Measurements from ENCODE around the gene ABI3BP. TPM values are rescaled to one million over a fixed set of nuclear protein-coding genes. Genes with fewer than 3 reads are reported as not detected.

The ABI3BP gene
- total RNA-seq, 2 donors from 2014 or later: 46.8 to 185 TPM

- Histone ChIP-seq H3K36me3 (no peaks in the 10 kb centered on the region), H3K27ac (no peak overlapping the region), H3K4me1 (ENCODE audit: control insufficient read depth in 1 of 2, low read depth in 2 of 2) (peaks cover 0 to 36% of the 10 kb centered on the region in 2 donors), H3K9me3 (no peaks in the 10 kb centered on the region), H3K27me3 (replicated peaks; ENCODE audit: insufficient read depth) (no peaks in the 10 kb centered on the region), H3K4me3 (no peak overlapping the region)
- DNase-seq (ENCODE audit: low spot score) (no peak), ATAC-seq (ENCODE audit: insufficient number of reproducible peaks, low FRiP score, low read depth) (no peak)
- TF ChIP-seq, protein P1, sequence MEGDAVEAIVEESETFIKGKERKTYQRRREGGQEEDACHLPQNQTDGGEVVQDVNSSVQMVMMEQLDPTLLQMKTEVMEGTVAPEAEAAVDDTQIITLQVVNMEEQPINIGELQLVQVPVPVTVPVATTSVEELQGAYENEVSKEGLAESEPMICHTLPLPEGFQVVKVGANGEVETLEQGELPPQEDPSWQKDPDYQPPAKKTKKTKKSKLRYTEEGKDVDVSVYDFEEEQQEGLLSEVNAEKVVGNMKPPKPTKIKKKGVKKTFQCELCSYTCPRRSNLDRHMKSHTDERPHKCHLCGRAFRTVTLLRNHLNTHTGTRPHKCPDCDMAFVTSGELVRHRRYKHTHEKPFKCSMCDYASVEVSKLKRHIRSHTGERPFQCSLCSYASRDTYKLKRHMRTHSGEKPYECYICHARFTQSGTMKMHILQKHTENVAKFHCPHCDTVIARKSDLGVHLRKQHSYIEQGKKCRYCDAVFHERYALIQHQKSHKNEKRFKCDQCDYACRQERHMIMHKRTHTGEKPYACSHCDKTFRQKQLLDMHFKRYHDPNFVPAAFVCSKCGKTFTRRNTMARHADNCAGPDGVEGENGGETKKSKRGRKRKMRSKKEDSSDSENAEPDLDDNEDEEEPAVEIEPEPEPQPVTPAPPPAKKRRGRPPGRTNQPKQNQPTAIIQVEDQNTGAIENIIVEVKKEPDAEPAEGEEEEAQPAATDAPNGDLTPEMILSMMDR (IDR thresholded peaks at IDR 0.05): no peak
Observed at GRCh38 chr3:100975714-100976113, 17.5 kb downstream of the ABI3BP start.

DNA sequence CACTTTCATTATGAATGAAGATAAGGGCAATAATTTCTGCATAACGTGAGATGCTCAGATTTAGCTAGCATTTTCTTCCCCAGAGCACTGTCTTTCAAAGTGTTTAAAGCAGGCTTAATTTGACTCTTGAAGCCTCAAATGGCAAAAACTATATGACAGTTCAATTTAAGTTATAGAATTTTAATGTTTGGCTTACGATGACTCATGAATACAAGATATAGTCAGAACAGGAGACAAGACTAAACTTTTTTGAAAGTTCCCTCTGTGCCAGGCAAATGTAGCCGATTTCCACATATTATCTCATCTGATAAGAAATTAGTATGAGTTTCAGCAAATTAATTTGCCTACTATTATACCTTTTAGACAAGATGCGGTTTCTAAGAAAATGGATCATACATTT lies 19.6 kb downstream of the ABI3BP start:
- TF ChIP-seq, protein P1 (IDR thresholded peaks at IDR 0.05): no peak
- H3K4me3 ChIP-seq: no peak overlapping the region
- no peaks in the 10 kb centered on the region for H3K27me3 ChIP-seq (replicated peaks; ENCODE audit: insufficient read depth)
- H3K9me3 ChIP-seq: no peaks in the 10 kb centered on the region
- ATAC-seq (ENCODE audit: insufficient number of reproducible peaks, low FRiP score, low read depth) (no peak), DNase-seq (ENCODE audit: low spot score) (no peak)
- H3K4me1 ChIP-seq (ENCODE audit: control insufficient read depth in 1 of 2, low read depth in 2 of 2): peaks cover 0 to 32% of the 10 kb centered on the region in 2 donors
- no peaks in the 10 kb centered on the region for H3K36me3 ChIP-seq
- no peak overlapping the region for H3K27ac ChIP-seq

- no peak for ATAC-seq (ENCODE audit: insufficient number of reproducible peaks, low FRiP score, low read depth)
- TF ChIP-seq, protein P1 (IDR thresholded peaks at IDR 0.05): no peak
Observed at GRCh38 chr3:100972867-100973266, 20.4 kb downstream of the ABI3BP start.

DNA sequence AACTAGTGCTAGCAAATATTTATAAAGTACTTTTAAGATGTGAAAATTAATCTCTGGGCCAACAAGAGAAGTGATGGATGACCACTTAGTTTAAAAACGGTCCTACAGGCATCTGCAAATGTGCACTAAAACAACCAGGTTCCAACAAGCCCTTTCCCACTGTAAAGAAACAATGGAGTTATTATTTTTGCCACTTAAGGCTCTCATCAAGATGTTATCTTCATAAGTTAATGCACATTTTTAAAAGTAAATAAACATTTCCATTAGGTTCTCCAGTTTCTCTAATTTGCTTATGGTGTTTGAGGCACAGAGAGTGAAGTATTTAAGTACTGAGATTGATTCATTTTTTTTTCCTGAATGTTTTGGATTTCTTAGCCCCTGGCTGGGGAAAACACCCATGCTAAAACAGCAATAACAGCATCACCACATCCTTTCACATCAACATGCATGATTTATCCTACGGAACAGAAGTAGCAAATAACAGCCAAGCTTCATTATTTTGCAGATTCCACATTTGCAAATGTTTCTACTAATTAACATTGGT lies 20.8 kb downstream of the ABI3BP start:
- Histone ChIP-seq H3K27me3 (replicated peaks; ENCODE audit: insufficient read depth) (no peaks in the 10 kb centered on the region), H3K4me3 (no peak overlapping the region), H3K27ac (no peak overlapping the region), H3K4me1 (ENCODE audit: control insufficient read depth in 1 of 2, low read depth in 2 of 2) (peaks cover 0 to 22% of the 10 kb centered on the region in 2 donors), H3K9me3 (no peaks in the 10 kb centered on the region), H3K36me3 (no peaks in the 10 kb centered on the region)
- TF ChIP-seq, protein P1 (IDR thresholded peaks at IDR 0.05): no peak
- DNase-seq (ENCODE audit: low spot score) (no peak), ATAC-seq (ENCODE audit: insufficient number of reproducible peaks, low FRiP score, low read depth) (no peak)

More at GRCh38 chr3:100972867-100973266, 20.4 kb downstream of the ABI3BP start:
- Histone ChIP-seq H3K4me3 (no peak overlapping the region), H3K4me1 (ENCODE audit: control insufficient read depth in 1 of 2, low read depth in 2 of 2) (peaks cover 0 to 25% of the 10 kb centered on the region in 2 donors), H3K27ac (no peak overlapping the region), H3K27me3 (replicated peaks; ENCODE audit: insufficient read depth) (no peaks in the 10 kb centered on the region), H3K36me3 (no peaks in the 10 kb centered on the region), H3K9me3 (no peaks in the 10 kb centered on the region)
- DNase-seq (ENCODE audit: low spot score): no peak

DNA sequence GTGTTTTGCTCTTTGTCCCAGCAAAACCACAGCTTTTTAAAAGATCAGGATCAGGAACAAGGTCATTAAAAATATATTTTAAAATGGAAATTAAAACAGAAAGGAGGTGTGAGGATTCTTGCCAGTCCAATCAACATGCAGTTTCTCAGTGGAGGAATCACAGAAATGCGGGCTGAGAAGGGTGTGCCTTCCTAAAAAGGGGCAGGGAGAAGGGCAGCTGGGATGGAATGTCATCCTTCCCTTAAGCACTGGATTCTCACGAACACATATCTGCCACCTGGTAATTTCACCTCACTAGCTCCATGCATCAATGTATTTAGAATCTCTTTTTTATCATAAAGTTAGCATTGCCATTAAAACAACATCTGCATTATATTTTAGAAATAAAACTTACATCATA lies 21.4 kb downstream of the ABI3BP start:
- no peaks in the 10 kb centered on the region for H3K9me3 ChIP-seq
- H3K4me3 ChIP-seq: no peak overlapping the region
- DNase-seq (ENCODE audit: low spot score) (no peak), ATAC-seq (ENCODE audit: insufficient number of reproducible peaks, low FRiP score, low read depth) (no peak)
- H3K27ac ChIP-seq: no peak overlapping the region
- no peaks in the 10 kb centered on the region for H3K27me3 ChIP-seq (replicated peaks; ENCODE audit: insufficient read depth)
- H3K36me3 ChIP-seq: no peaks in the 10 kb centered on the region
- H3K4me1 ChIP-seq (ENCODE audit: control insufficient read depth in 1 of 2, low read depth in 2 of 2): peaks cover 0 to 22% of the 10 kb centered on the region in 2 donors
- TF ChIP-seq, protein P1 (IDR thresholded peaks at IDR 0.05): no peak
